ENCODE measurements around the gene RSPH3. TPM values are rescaled to one million over a fixed set of nuclear protein-coding genes. Genes with fewer than 3 reads are reported as not detected.
"Not testable (repeated sequence)": the region's sequence is repeated elsewhere in the genome, so short reads cannot be mapped to it uniquely, and the experiment has no call there.

Gene RSPH3
- total and polyA plus RNA-seq, 7 donors = 6.0 to 13.6 (median 8.1) TPM

DNA sequence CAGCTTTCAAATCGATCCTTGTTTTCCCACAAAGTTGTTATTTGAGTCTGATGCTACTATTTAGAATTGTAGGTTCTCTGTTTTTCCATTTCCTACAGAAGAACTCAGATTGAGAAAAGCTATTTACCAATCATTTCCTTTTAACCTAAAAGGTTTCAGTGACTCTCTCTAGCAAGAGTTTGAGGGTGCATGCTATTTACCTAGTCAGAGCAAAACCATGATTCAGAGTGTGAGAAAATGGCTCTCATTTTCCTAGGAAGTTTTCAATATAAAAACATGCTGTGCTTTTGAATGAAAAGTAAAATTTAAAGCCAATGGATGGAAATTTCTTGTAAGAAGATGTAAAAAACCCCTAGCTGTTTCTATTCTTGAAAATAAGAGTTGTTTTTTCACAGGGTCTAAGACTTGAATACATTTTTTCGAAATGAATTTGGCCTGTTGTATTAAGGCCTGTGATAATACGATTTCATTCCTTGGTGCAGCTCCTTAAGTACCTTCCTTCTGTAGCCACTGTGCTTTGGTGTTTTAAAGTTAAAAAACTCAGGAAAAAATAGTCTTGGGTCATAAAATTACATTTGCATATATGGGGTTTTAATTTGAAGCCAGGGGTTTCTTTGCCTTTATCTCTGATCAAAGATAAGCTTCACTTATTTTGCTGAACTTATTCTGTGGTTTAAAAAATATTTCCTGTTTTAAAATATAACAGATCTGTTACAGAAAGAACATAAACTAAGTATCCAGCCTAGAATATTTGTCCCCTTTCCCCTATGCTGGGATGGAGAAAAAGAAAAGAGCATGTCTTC, 18.0 kb upstream of the RSPH3 start:
- Histone ChIP-seq H3K27me3 (no peaks in the 10 kb centered on the region), H3K4me1 (no peaks in the 10 kb centered on the region), H3K4me3 (no peak overlapping the region), H3K27ac (no peak overlapping the region), H3K36me3 (no peaks in the 10 kb centered on the region), H3K9me3 (no peaks in the 10 kb centered on the region)
- 65 to 85% methylated on average over 3 of the region's 3 CpGs for WGBS, 2 donors
- DNase-seq = no peak
- intact Hi-C loops (cut with DNase I) = no loop called here
- TF ChIP-seq, protein P1, sequence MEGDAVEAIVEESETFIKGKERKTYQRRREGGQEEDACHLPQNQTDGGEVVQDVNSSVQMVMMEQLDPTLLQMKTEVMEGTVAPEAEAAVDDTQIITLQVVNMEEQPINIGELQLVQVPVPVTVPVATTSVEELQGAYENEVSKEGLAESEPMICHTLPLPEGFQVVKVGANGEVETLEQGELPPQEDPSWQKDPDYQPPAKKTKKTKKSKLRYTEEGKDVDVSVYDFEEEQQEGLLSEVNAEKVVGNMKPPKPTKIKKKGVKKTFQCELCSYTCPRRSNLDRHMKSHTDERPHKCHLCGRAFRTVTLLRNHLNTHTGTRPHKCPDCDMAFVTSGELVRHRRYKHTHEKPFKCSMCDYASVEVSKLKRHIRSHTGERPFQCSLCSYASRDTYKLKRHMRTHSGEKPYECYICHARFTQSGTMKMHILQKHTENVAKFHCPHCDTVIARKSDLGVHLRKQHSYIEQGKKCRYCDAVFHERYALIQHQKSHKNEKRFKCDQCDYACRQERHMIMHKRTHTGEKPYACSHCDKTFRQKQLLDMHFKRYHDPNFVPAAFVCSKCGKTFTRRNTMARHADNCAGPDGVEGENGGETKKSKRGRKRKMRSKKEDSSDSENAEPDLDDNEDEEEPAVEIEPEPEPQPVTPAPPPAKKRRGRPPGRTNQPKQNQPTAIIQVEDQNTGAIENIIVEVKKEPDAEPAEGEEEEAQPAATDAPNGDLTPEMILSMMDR (IDR thresholded peaks at IDR 0.05) = no peak
- TF ChIP-seq EP300 (IDR thresholded peaks at IDR 0.05) (no peak), POLR2AphosphoS5 (IDR thresholded peaks at IDR 0.05) (no peak), POLR2A (IDR thresholded peaks at IDR 0.05) (no peak)

DNA sequence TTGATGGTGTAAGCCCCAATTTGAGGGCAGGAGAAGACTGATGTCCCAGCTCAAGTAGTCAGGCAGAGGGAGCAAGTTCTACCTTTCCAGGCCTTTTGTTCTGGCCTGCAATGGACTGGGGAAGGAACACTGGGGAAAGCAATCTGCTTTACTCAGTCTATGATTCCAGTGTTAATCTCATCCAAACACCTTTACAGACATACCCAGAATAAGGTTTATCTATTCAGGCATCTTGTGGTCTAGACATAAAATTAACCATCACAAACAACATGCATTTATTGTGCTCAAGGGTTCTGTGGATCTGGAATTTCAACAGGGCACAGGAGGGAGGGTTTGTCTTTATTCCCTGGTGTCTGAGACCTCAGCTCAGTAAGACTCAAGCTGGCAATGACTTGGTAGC, 14.4 kb upstream of the RSPH3 start:
- H3K4me3 ChIP-seq = no peak overlapping the region

DNA sequence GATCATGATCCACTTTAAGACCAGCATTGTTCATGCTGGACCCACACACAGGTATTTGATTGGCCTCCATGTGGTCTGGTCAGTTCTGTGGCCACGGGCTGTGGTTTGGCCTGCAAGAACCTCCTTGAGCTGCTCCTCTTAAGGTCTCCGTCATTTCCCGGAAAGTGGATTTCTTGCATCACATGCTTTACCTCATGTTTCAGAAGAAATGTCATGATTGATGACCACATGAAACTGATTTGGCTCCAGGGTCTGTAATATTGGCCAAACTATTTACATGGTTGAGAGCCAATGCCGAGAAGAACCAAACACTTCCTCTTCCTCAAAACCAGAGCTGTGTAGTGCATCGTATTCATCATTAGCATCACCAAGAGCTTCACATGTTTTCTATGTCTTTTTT, 13.2 kb upstream of the RSPH3 start:
- Histone ChIP-seq H3K9me3 (no peaks in the 10 kb centered on the region), H3K27me3 (no peaks in the 10 kb centered on the region), H3K4me1 (no peaks in the 10 kb centered on the region), H3K4me3 (no peak overlapping the region), H3K27ac (no peak overlapping the region), H3K36me3 (no peaks in the 10 kb centered on the region)
- intact Hi-C loops (cut with DNase I) = no loop called here
- TF ChIP-seq EP300 (IDR thresholded peaks at IDR 0.05) (no peak), POLR2AphosphoS5 (IDR thresholded peaks at IDR 0.05) (no peak), POLR2A (IDR thresholded peaks at IDR 0.05) (no peak)
- TF ChIP-seq, protein P1 (IDR thresholded peaks at IDR 0.05) = no peak
- WGBS, 2 donors = 73 to 87% methylated on average over 5 of the region's 5 CpGs
- DNase-seq = no peak

More for the DNA sequence above, 14.4 kb upstream of the RSPH3 start:
- no peaks in the 10 kb centered on the region for H3K4me1 ChIP-seq
- H3K36me3 ChIP-seq = no peaks in the 10 kb centered on the region
- no peak for DNase-seq
- intact Hi-C loops (cut with DNase I) = no loop called here
- H3K27ac ChIP-seq = no peak overlapping the region
- H3K9me3 ChIP-seq = no peaks in the 10 kb centered on the region
- TF ChIP-seq EP300 (IDR thresholded peaks at IDR 0.05) (no peak), POLR2A (IDR thresholded peaks at IDR 0.05) (no peak), POLR2AphosphoS5 (IDR thresholded peaks at IDR 0.05) (no peak)
- TF ChIP-seq, protein P1 (IDR thresholded peaks at IDR 0.05) = no peak
- H3K27me3 ChIP-seq = no peaks in the 10 kb centered on the region

DNA sequence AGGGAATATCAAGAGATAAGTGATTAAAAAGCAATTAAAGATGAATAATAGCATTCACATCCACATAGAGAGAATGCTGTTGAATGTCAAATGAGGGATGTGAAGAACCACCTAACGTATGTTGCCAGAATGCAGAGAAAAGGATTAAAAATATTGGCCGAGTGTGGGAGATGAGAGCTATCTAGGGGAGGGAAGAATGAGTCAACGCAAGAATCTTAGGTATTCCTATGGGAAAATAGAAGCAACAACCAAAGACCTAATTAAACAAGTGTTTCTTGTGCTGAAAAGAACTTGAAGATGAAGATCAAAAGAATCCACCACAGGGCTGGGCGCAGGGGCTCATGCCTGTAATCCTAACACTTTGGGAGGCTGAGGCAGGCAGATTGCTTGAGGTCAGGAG, 12.2 kb upstream of the RSPH3 start:
- Histone ChIP-seq H3K4me3 (no peak overlapping the region), H3K4me1 (no peaks in the 10 kb centered on the region), H3K27ac (no peak overlapping the region), H3K27me3 (no peaks in the 10 kb centered on the region), H3K9me3 (no peaks in the 10 kb centered on the region), H3K36me3 (no peaks in the 10 kb centered on the region)
- intact Hi-C loops (cut with DNase I) = no loop called here
- TF ChIP-seq POLR2AphosphoS5 (IDR thresholded peaks at IDR 0.05) (no peak), EP300 (IDR thresholded peaks at IDR 0.05) (no peak), POLR2A (IDR thresholded peaks at IDR 0.05) (no peak)
- TF ChIP-seq, protein P1 (IDR thresholded peaks at IDR 0.05) = no peak
- DNase-seq = no peak
- 94 to 96% methylated on average over 4 of the region's 4 CpGs for WGBS, 2 donors

DNA sequence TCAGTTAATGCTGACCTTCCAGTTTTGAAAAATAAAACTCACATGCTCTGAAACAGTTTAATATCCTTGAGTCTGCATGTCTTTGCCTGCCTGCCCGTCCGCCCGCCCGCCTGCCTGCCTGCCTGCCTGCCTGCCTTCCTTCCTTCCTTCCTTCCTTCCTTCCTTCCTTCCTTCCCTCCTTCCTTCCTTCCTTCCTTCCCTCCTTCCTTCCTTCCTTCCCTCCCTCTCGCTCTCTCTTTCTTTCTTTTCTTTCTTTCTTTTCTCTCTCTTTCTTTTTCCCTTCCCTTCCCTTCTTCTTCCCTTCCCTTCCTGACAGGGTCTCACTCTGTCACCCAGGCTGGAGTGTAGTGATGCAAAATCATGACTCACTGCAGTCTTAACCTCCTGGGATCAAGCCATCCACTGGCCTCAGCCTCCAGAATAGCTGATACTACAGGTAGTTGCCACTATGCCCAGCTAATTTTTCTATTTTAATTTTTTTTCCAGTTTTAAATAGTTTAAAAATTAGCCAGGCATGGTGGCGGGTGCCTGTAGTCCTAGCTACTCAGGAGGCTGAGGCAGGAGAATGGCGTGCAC, 10.1 kb upstream of the RSPH3 start:
- H3K27me3 ChIP-seq; H3K4me1 ChIP-seq; intact Hi-C loops (cut with DNase I); H3K36me3 ChIP-seq; DNase-seq; H3K4me3 ChIP-seq; H3K27ac ChIP-seq; H3K9me3 ChIP-seq: not testable (repeated sequence)
- WGBS, 2 donors = 69 to 76% methylated on average over 7 of the region's 7 CpGs
